Daoy (cell line): ENCODE measurements around the gene TFF1. TPM values are rescaled to one million over a fixed set of nuclear protein-coding genes. Genes with fewer than 3 reads are reported as not detected.

ENCODE experiments used
- DNase-seq: peaks from one replicate; pipeline ENCODE4 v3.0.0-alpha.2; 2015; ENCODE audit warnings: low read depth
- total RNA-seq: library from RNA; depleted of rRNA; stranded (reverse); fragments of >200 nt; shearing (Covaris generic); gene quantifications from 2 replicates; pipeline ENCODE4 v1.2.3, GENCODE V29; 2014; rRNA removed

The TFF1 gene
- total RNA-seq, 1 experiment from 2014 or later = not detected

DNA sequence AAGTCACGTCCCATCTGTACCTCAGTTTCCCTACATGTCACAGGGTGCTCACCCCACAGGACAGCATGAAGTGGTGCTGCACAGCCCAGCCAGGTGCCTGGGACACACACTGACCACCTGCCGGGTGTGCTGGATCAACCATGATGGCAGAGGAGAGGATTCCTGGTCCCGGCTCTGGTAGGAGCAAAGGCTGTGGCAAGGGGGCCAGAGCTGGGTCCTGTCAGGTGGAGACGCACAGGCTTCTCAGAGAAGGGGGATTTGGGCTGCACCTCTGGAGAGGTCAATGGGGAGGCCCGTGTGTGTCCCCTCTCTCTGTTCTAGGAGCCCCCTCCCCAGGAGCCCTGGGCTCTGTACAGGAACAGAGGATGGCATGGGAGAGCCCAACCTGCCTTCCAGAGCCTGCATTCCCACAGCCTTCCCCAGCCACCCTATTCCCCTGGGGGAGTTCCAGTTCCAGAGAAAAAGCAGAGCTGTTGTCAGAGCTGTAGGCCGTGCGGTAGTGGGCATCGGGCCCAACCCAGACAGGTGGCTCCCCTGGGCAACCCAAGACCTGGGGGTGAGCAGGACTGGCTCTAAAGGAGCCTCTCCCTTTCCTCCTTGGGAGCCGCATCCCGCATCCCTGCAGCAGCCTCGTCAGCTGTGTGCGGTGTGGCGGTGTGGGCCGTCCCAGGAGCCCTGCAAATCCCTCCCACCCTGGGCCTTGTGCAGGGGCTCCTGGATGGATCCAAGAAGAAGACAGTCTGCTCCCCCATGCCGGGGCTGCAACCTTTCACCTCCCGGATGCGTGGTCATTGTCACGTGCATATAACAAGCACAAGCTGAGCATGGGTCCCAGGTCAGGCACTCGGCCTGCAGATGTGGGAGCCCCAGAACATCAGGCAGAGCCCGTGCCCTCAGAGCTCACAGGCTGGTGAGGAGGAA lies 48.2 kb downstream of the TFF1 start:
- DNase-seq = no peak

GRCh38 chr21:42317341-42317741 lies 49.0 kb downstream of the TFF1 start:
- DNase-seq = no peak

DNA sequence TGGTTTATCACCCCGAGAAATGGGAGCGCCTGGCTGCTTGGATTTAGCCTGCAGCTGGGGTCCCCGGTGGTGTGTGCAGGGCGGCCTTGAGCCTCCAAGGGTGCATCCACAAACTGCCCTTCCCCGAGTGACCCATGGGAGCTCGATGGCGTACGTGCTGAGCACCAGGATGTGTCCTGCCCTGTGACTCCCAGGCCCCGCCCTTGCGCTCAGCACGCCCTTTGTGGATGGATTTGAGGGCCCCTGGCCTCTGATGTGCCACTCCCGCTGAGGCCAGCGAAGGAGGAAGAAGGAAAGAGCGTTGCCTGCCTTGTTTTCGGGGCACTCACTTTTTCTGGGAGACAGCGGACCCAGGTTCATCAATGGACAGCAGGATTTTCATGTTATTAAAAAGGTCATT lies 49.4 kb downstream of the TFF1 start:
- DNase-seq = no peak

- peak; percentile 64 for DNase-seq
Measured at GRCh38 chr21:42315296-42315891, 50.9 kb downstream of the TFF1 start, which contains the start of gene TFF3. TFF3 (minus strand) TSS chr21:42315409; CDS start chr21:42315374, 35 bp downstream.

GRCh38 chr21:42314616-42315295 lies 51.6 kb downstream of the TFF1 start:
- DNase-seq = no peak

DNA sequence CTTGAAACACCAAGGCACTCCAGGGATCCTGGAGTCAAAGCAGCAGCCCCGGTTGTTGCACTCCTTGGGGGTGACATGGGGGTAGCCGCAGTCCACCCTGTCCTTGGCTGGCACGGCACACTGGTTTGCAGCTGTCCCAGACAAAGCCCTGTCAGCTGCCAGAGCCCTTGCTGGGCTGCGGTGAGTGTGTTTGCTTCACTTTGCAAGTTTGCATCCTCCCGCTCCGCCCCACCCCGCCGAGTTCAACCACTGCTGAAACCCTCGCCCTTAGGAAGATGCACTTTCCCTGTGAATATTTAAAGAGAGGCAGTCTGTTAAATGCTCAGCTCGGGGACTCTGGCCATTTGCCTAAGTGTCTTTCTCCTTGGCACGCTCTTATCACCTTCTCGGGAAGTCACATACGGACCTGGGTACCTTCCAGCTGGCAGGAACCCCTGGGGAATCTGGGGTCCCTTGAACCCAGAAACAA lies 52.8 kb downstream of the TFF1 start:
- DNase-seq = peak; percentile 42

DNA sequence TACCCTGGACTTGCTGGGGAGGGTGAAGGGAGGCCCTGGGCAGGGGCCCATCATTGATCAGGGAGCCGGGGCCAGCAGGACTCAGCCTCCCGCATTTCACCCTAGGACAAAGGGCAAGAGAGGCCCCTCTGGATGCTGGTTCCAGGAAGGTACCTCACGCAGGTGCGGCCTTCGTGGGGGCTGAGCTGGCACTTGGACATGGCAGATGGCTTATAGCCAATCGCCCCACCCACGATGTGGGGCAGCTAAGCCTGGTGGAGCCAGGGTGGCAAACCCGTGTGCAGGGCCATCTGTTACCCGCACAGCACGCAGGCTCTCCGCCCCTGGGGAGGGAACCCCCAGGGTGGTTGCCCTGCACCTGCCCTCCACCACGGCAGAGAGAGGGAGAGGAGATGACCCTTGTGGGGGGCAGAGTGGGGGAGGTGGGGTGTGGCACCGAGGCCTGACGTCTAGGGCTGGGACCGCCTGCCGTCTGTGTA lies 53.7 kb downstream of the TFF1 start:
- DNase-seq = no peak

Other genes starting within 250 kb of the TFF1 start
- gene ABCG1, start 147.4 kb downstream of the TFF1 start, total RNA-seq = 0.51 TPM in 2 replicates
- gene TFF3, start 51.1 kb downstream of the TFF1 start, total RNA-seq = 2.4 and 3.4 TPM in 2 replicates
- gene TFF2, start 15.5 kb downstream of the TFF1 start, total RNA-seq = not detected in 2 replicates
- 8.7 TPM in 1 of 2 replicates, not detected in the other for gene TMPRSS3, start 29.5 kb upstream of the TFF1 start, total RNA-seq
- gene UBASH3A, start 37.4 kb upstream of the TFF1 start, total RNA-seq = 0.18 TPM in 1 of 2 replicates, not detected in the other
- 0.23 and 0.80 TPM in 2 replicates for gene RSPH1, start 129.7 kb upstream of the TFF1 start, total RNA-seq
- gene SLC37A1, start 147.3 kb upstream of the TFF1 start, total RNA-seq = 10.9 and 23.2 TPM in 2 replicates